Gastroesophageal sphincter (tissue), 4 donors: Measurements from ENCODE around the gene CPNE1. TPM values are rescaled to one million over a fixed set of nuclear protein-coding genes. Genes with fewer than 3 reads are reported as not detected.

Experiments
- ATAC-seq: fragments of 150-250 bp; one replicate; pipeline ENCODE4 v1.9.1; 2016; ENCODE audit warnings: mild to moderate bottlenecking, moderate library complexity
- H3K27ac ChIP-seq, 4 donors: fragments of 200-600 bp; sonication (generic) in 3 of 4; 1 replicate in 3 of 4; 2 replicates in 1 of 4; pipeline ENCODE4 v1.5.1; 2016 to 2019
- H3K27me3 ChIP-seq: fragments of 200-600 bp; sonication (generic); one replicate; pipeline ENCODE4 v1.5.1; 2019
- H3K36me3 ChIP-seq, 2 donors: fragments of 200-600 bp; sonication (generic); one replicate each; pipeline ENCODE4 v1.5.1; 2019; ENCODE audit warnings: control low read depth in 1 of 2
- H3K4me1 ChIP-seq, 3 donors: fragments of 200-600 bp; sonication (generic); 1 replicate in 2 of 3; 2 replicates in 1 of 3; pipeline ENCODE4 v1.5.1; 2016 to 2019; ENCODE audit warnings: control low read depth in 2 of 3
- H3K4me3 ChIP-seq, 2 donors: fragments of 200-600 bp; sonication (generic); one replicate each; pipeline ENCODE4 v1.5.1; 2019; ENCODE audit warnings: mild to moderate bottlenecking in 1 of 2, moderate library complexity in 1 of 2
- H3K9me3 ChIP-seq, 3 donors: fragments of 200-600 bp; sonication (generic); one replicate each; pipeline ENCODE4 v1.5.1; 2017 to 2019; ENCODE audit warnings: control low read depth in 2 of 3
- CTCF ChIP-seq, 4 experiments: fragments of 200-600 bp in 2 of 4; fragments of 450-650 bp in 2 of 4; sonication (generic) in 1 of 4; IDR thresholded peaks; one replicate each; pipeline ENCODE4 v1.5.1; 2017 to 2019; ENCODE audit warnings: antibody characterized with exemption in 4 of 4, mild to moderate bottlenecking in 2 of 4, moderate library complexity in 2 of 4
- EP300 ChIP-seq: sonication (generic); formaldehyde crosslinking; IDR thresholded peaks from one replicate; pipeline ENCODE4 v1.6.1; 2017; ENCODE audit warnings: antibody characterized with exemption, mild to moderate bottlenecking
- POLR2A ChIP-seq, 2 donors: fragments of 450-650 bp; IDR thresholded peaks; one replicate each; pipeline ENCODE4 v1.6.1; 2017; ENCODE audit warnings: antibody characterized with exemption in 2 of 2, mild to moderate bottlenecking in 2 of 2, moderate library complexity in 1 of 2
- POLR2AphosphoS5 ChIP-seq: sonication (generic); formaldehyde crosslinking; IDR thresholded peaks from one replicate; pipeline ENCODE4 v1.6.1; 2017; ENCODE audit warnings: antibody characterized with exemption
- WGBS, 2 donors: methylation state at CpG; one replicate each; pipeline ENCODE4 v1.1.5; 2018; ENCODE audit warnings: low coverage in 1 of 2; 5-methylcytosine and 5-hydroxymethylcytosine counted together
- total RNA-seq, 4 donors: library from RNA; depleted of rRNA; stranded (reverse); fragments of >200 nt; gene quantifications; one replicate each; pipeline ENCODE4 v1.1.0, GENCODE V29; 2016

Gene CPNE1
- total RNA-seq, 4 donors from 2014 or later = 43.8 to 131 (median 95.2) TPM

DNA sequence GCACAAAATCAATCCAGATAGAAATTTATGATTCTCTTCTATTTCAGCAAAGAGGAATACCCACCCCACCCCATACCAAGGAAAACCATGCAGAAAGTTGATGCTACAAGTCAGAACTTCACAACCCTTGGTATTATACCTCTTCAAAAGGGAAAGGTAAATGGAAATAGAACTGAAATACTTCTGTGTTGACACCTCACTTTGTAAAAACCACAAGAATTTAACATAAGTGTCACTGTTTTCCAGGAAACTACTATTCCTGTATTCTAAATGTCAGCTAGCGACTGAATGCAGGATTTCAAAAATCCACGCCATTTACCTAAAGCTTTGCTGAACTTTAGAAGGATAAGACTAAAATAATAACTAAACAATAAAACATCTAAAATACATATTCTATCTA, 3.6 kb downstream of the CPNE1 start:
- no peak for ATAC-seq
- no peak for TF ChIP-seq CTCF (IDR thresholded peaks at IDR 0.05)
- TF ChIP-seq POLR2A (IDR thresholded peaks at IDR 0.05) = no peak
- no peak for TF ChIP-seq EP300
- no peak for TF ChIP-seq POLR2AphosphoS5
- no peak overlapping the region for H3K4me3 ChIP-seq

DNA sequence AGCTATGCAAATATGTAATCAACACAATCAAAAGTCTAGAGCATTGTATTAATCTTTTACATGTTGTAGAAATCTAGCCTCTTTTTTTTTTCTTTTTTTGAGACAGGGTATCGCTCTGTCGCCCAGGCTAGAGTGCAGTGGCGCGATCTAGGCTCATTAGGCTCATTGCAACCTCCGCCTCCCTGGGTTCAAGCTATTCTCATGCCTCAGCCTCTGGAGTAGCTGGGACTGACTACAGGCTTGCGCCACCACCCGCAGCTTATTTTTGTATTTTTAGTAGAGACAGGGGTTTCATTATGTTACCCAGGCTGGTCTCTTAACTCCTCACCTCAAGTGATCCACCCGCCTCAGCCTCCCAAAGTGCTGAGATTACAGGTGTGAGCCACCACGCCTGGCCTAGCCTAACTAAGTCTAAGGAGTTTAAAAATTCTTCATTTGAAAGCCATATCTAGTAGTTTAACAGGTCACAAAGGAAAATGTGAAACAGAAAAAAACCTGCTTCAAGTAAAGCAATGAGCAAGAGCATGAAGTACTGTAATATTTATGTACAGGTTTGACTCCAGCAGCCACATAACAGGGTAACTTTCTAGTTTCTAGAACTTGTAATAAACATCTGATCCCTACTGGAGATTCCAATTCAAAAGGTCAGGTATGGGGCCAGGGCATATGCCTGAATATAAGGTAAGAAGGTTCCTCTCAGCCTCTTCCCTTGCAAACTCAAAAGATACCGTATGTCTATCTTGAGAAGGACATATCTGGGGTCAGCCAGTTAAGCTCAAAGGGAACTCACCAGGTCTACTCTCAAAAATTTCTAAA, 4.4 kb downstream of the CPNE1 start:
- Histone ChIP-seq H3K4me3 (no peak overlapping the region), H3K27me3 (no peaks in the 10 kb centered on the region), H3K4me1 (peaks cover 3 to 79% (median 22%) of the 10 kb centered on the region in 3 donors), H3K27ac (no peak overlapping the region), H3K36me3 (no peaks in the 10 kb centered on the region), H3K9me3 (no peaks in the 10 kb centered on the region)
- no peak for ATAC-seq
- no peak for TF ChIP-seq CTCF (IDR thresholded peaks at IDR 0.05)
- no peak for TF ChIP-seq POLR2AphosphoS5
- 77 to 95% methylated on average over 5 to 8 of the region's 10 CpGs for WGBS, 2 donors

More for the DNA sequence above, 3.6 kb downstream of the CPNE1 start:
- peaks cover 3 to 78% (median 22%) of the 10 kb centered on the region in 3 donors for H3K4me1 ChIP-seq
- H3K9me3 ChIP-seq = no peaks in the 10 kb centered on the region
- H3K27ac ChIP-seq = no peak overlapping the region
- no peaks in the 10 kb centered on the region for H3K36me3 ChIP-seq
- 58 to 86% methylated on average over 2 of the region's 2 CpGs for WGBS, 2 donors
- no peaks in the 10 kb centered on the region for H3K27me3 ChIP-seq

DNA sequence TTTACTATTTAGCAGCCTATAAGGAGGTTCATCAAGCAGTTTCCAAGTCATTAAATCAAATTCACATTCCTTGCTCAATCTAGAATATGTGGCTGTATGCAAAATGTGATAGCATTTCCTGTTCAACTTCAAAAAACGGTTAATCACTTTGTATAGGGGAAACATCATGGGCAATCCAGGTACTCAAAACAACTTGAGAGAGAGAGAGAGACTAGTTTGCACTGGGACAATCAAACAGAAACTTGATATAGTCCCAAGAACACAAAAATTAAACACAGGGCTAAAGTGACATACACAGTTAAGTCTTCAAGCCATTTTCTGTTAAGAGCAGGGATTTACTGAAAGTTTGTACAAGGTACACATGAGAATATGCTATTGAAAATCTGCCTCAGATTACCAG, 7.4 kb downstream of the CPNE1 start:
- H3K36me3 ChIP-seq = peaks cover 5 to 29% of the 10 kb centered on the region in 2 donors
- no peak for ATAC-seq
- H3K27ac ChIP-seq = peak overlapping the region in 1 of 4 donors; percentile 1
- no peaks in the 10 kb centered on the region for H3K9me3 ChIP-seq
- TF ChIP-seq POLR2AphosphoS5 (no peak), EP300 (no peak), POLR2A (IDR thresholded peaks at IDR 0.05) (no peak), CTCF (IDR thresholded peaks at IDR 0.05) (no peak)
- peaks cover 3 to 76% (median 11%) of the 10 kb centered on the region in 3 donors for H3K4me1 ChIP-seq
- H3K4me3 ChIP-seq = no peak overlapping the region
- WGBS, 2 donors = 25 to 42% methylated on average over 1 of the region's 1 CpG
- H3K27me3 ChIP-seq = no peaks in the 10 kb centered on the region

DNA sequence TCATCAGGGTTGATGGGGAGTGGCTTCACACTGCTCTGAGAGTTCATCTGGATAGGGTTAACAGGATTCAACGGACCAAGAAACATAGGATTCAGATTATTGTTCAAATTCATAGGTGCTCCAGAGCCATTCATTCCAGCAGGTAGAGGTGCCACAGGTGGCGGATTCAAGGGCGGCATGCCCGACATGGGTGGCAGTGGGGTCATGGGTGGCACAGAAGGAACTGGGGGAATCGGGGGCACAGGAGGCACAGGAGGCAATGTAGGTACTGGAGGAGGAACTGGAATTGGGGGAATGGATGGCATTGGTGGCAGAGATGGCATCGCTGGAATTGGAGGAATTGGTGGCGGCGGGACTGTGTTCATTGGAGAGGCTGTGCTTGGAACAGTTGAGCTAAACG, 10.3 kb downstream of the CPNE1 start:
- Histone ChIP-seq H3K4me3 (no peak overlapping the region), H3K4me1 (peaks cover 8 to 75% (median 10%) of the 10 kb centered on the region in 3 donors), H3K36me3 (peaks cover 5 to 29% of the 10 kb centered on the region in 2 donors), H3K9me3 (no peaks in the 10 kb centered on the region), H3K27me3 (no peaks in the 10 kb centered on the region), H3K27ac (no peak overlapping the region)
- ATAC-seq = no peak
- 93 to 95% methylated on average over 5 to 8 of the region's 9 CpGs for WGBS, 2 donors
- no peak for TF ChIP-seq CTCF (IDR thresholded peaks at IDR 0.05)
- TF ChIP-seq POLR2A (IDR thresholded peaks at IDR 0.05) = no peak
- no peak for TF ChIP-seq EP300
- no peak for TF ChIP-seq POLR2AphosphoS5

GRCh38 chr20:35653893-35654292, 10.8 kb downstream of the CPNE1 start:
- Histone ChIP-seq H3K36me3 (peaks cover 5 to 29% of the 10 kb centered on the region in 2 donors), H3K9me3 (no peaks in the 10 kb centered on the region), H3K27me3 (no peaks in the 10 kb centered on the region), H3K4me1 (peaks cover 8 to 75% (median 10%) of the 10 kb centered on the region in 3 donors), H3K4me3 (no peak overlapping the region), H3K27ac (no peak overlapping the region)
- no peak for ATAC-seq
- WGBS, 2 donors = 92 to 96% methylated on average over 3 of the region's 4 CpGs
- TF ChIP-seq CTCF (IDR thresholded peaks at IDR 0.05) (no peak), POLR2A (IDR thresholded peaks at IDR 0.05) (no peak), POLR2AphosphoS5 (no peak), EP300 (no peak)
